Hepatocyte (in vitro differentiated cells): ENCODE measurements around the gene FCHSD2. TPM values are rescaled to one million over a fixed set of nuclear protein-coding genes. Genes with fewer than 3 reads are reported as not detected.
"Not testable (repeated sequence)": the region's sequence is repeated elsewhere in the genome, so short reads cannot be mapped to it uniquely, and the experiment has no call there.

ENCODE experiments used
- DNase-seq: peaks from one replicate; pipeline ENCODE4 v3.0.0-alpha.2; 2016; ENCODE audit warnings: low spot score
- H2AFZ ChIP-seq: fragments of 200-600 bp; sonication (generic); 2 replicates; pipeline ENCODE4 v1.6.0; 2016; ENCODE audit warnings: antibody characterized with exemption, mild to moderate bottlenecking
- H3K27ac ChIP-seq: fragments of 200-600 bp; sonication (generic); 2 replicates; pipeline ENCODE4 v1.5.1; 2016; ENCODE audit warnings: mild to moderate bottlenecking
- H3K27me3 ChIP-seq: fragments of 200-600 bp; sonication (generic); 2 replicates; pipeline ENCODE4 v1.6.1; 2016
- H3K36me3 ChIP-seq: fragments of 200-600 bp; sonication (generic); replicated peaks from 2 replicates; pipeline ENCODE4 v1.5.1; 2016; ENCODE audit warnings: low read depth; ENCODE audit not compliant: insufficient read depth
- H3K4me1 ChIP-seq: fragments of 200-600 bp; sonication (generic); 2 replicates; pipeline ENCODE4 v1.5.1; 2016; ENCODE audit warnings: mild to moderate bottlenecking, moderate library complexity; ENCODE audit not compliant: insufficient read depth
- H3K4me2 ChIP-seq: fragments of 200-600 bp; sonication (generic); 2 replicates; pipeline ENCODE4 v1.6.0; 2016
- H3K4me3 ChIP-seq: fragments of 200-600 bp; sonication (generic); 2 replicates; pipeline ENCODE4 v1.5.1; 2016; ENCODE audit warnings: mild to moderate bottlenecking
- H3K79me2 ChIP-seq: fragments of 200-600 bp; sonication (generic); 2 replicates; pipeline ENCODE4 v1.6.0; 2017; ENCODE audit warnings: mild to moderate bottlenecking
- H3K9me2 ChIP-seq: fragments of 200-600 bp; sonication (generic); replicated peaks from 2 replicates; pipeline ENCODE4 v1.6.0; 2017; ENCODE audit warnings: mild to moderate bottlenecking; ENCODE audit not compliant: insufficient read depth
- H3K9me3 ChIP-seq: fragments of 200-600 bp; sonication (generic); 2 replicates; pipeline ENCODE4 v1.5.1; 2016; ENCODE audit warnings: low read depth, mild to moderate bottlenecking
- H4K20me1 ChIP-seq: fragments of 200-600 bp; sonication (generic); 2 replicates; pipeline ENCODE4 v1.6.0; 2016; ENCODE audit warnings: mild to moderate bottlenecking; ENCODE audit not compliant: insufficient read depth, poor library complexity, severe bottlenecking
- EZH2 ChIP-seq: fragments of 200-600 bp; sonication (generic); IDR thresholded peaks from 2 replicates; pipeline ENCODE4 v1.6.1; 2016; ENCODE audit warnings: antibody characterized with exemption, mild to moderate bottlenecking, borderline replicate concordance
- EZH2phosphoT487 ChIP-seq: fragments of 200-600 bp; sonication (generic); IDR thresholded peaks from one replicate; pipeline ENCODE4 v1.6.1; 2018; ENCODE audit warnings: antibody characterized with exemption, mild to moderate bottlenecking, low read depth, moderate library complexity; ENCODE audit not compliant: unreplicated experiment, severe bottlenecking
- WGBS: methylation state at CpG from one replicate; pipeline ENCODE4 v1.1.6; 2016; ENCODE audit warnings: low lambda C conversion rate; ENCODE audit errors: missing lambda C conversion rate; 5-methylcytosine and 5-hydroxymethylcytosine counted together
- polyA plus RNA-seq: library from polyadenylated mRNA; unstranded; fragments of >200 nt; fragmentation: Nextera tagmentation; extraction: Ambion mirVana; gene quantifications from 2 replicates; pipeline ENCODE4 v1.2.1, GENCODE V29; 2016
- total RNA-seq: library from RNA; depleted of rRNA; stranded (reverse); fragments of >200 nt; gene quantifications from 2 replicates; pipeline ENCODE4 v1.2.3, GENCODE V29; 2014
- TF ChIP-seq, protein P1 (sequence below): fragments of 200-600 bp; sonication (generic); IDR thresholded peaks from 2 replicates; pipeline ENCODE4 v1.5.1; 2016; ENCODE audit warnings: antibody characterized with exemption, mild to moderate bottlenecking; ENCODE audit not compliant: poor library complexity

Gene FCHSD2
- total and polyA plus RNA-seq, 2 experiments from 2014 or later, result 9.1 to 13.1 TPM

DNA sequence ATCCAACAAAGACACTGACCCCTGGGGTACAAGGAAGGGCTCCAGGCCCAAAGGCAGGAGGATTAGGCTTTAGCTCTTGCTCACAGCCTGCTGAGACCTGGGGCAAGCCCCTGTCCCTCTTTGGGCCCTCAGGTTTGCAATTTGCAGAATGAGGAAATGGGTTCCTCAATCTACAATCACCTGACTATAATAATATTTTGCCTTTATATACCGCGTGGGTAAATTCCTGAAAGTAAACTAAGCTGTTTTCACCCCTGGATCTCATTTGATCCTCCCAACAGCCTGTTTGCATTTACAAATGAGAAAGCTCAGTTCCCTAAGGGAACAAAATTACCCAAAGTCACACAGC is 349.1 kb downstream of the FCHSD2 start:
- no peak overlapping the region for H3K4me3 ChIP-seq
- peaks cover 24% of the 10 kb centered on the region for H3K4me1 ChIP-seq
- no peaks in the 10 kb centered on the region for H3K9me3 ChIP-seq
- H2AFZ ChIP-seq, result no peak overlapping the region
- 80% methylated on average over 2 of the region's 2 CpGs for WGBS
- H3K36me3 ChIP-seq, result no peaks in the 10 kb centered on the region
- H3K9me2 ChIP-seq, result no peaks in the 10 kb centered on the region
- H3K4me2 ChIP-seq, result peak overlapping the region; percentile 61
- peaks cover 6% of the 10 kb centered on the region for H3K79me2 ChIP-seq
- H3K27me3 ChIP-seq, result no peaks in the 10 kb centered on the region
- no peak for DNase-seq
- TF ChIP-seq EZH2, result no peak
- no peak for TF ChIP-seq EZH2phosphoT487
- TF ChIP-seq, protein P1, sequence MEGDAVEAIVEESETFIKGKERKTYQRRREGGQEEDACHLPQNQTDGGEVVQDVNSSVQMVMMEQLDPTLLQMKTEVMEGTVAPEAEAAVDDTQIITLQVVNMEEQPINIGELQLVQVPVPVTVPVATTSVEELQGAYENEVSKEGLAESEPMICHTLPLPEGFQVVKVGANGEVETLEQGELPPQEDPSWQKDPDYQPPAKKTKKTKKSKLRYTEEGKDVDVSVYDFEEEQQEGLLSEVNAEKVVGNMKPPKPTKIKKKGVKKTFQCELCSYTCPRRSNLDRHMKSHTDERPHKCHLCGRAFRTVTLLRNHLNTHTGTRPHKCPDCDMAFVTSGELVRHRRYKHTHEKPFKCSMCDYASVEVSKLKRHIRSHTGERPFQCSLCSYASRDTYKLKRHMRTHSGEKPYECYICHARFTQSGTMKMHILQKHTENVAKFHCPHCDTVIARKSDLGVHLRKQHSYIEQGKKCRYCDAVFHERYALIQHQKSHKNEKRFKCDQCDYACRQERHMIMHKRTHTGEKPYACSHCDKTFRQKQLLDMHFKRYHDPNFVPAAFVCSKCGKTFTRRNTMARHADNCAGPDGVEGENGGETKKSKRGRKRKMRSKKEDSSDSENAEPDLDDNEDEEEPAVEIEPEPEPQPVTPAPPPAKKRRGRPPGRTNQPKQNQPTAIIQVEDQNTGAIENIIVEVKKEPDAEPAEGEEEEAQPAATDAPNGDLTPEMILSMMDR, result no peak
- H3K27ac ChIP-seq, result peak overlapping the region; percentile 10
- H4K20me1 ChIP-seq, result no peaks in the 10 kb centered on the region

DNA sequence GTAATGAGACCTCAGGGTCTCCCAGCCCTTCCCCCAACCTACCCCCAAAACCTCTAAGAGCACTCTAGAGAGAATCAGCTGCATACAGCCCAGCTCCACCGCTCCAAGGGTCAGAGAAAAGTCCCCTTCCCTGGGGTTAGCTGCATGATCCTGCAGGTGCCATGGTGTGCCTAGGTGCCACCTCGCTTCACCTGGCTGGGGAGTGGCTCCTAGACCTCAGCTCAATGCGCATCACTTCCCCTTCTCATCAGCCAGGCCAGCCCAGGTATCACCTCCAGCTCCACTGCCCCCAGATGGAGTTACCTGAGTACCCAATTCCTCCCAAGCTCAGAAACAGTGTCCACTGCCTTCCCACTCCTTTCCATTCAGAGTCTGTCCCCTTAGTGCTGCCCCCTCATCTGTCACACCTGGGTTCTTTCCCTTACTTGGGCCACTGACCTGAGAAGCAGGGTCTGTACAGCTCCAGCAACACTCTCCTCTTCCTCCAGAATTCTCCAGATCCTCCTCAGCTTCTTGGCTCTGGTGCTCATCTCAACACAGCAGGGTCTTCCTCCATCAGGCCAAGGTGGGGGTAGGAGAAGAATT is 349.6 kb downstream of the FCHSD2 start:
- no peak overlapping the region for H2AFZ ChIP-seq
- no peaks in the 10 kb centered on the region for H3K36me3 ChIP-seq
- no peaks in the 10 kb centered on the region for H4K20me1 ChIP-seq
- DNase-seq, result no peak
- H3K79me2 ChIP-seq, result peaks cover 6% of the 10 kb centered on the region
- WGBS, result 100% methylated on average over 3 of the region's 3 CpGs
- peak overlapping the region; percentile 61 for H3K4me2 ChIP-seq
- TF ChIP-seq, protein P1, result no peak
- TF ChIP-seq EZH2phosphoT487, result no peak
- no peak for TF ChIP-seq EZH2
- no peaks in the 10 kb centered on the region for H3K9me3 ChIP-seq
- H3K4me3 ChIP-seq, result no peak overlapping the region
- H3K4me1 ChIP-seq, result peaks cover 29% of the 10 kb centered on the region
- no peaks in the 10 kb centered on the region for H3K9me2 ChIP-seq
- H3K27ac ChIP-seq, result peak overlapping the region; percentile 10
- no peaks in the 10 kb centered on the region for H3K27me3 ChIP-seq

DNA sequence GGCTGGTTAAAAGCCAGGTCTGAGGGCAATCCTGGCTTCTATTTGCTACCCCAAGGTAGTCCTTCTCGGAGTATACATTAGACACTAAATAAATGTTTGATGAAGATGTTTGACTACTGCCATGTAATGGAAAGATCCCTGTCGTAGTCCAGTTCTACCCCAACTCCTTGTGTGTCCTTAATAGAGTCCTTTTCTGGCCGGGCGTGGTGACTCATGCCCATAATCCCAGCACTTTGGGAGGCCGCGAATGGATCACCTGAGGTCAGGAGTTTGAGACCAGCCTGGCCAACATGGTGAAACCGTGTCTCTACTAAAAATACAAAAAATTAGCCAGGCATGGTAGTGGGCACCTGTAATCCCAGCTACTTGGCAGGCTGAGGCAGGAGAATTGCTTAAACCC is 350.9 kb downstream of the FCHSD2 start:
- H3K27me3 ChIP-seq, H3K9me2 ChIP-seq, H3K36me3 ChIP-seq, H3K4me3 ChIP-seq, H4K20me1 ChIP-seq, DNase-seq, H3K4me2 ChIP-seq, H3K79me2 ChIP-seq, H2AFZ ChIP-seq, H3K9me3 ChIP-seq, H3K27ac ChIP-seq: not testable (repeated sequence)
- WGBS, result 86% methylated on average over 7 of the region's 7 CpGs
- H3K4me1 ChIP-seq, result peaks cover 40% of the 10 kb centered on the region

DNA sequence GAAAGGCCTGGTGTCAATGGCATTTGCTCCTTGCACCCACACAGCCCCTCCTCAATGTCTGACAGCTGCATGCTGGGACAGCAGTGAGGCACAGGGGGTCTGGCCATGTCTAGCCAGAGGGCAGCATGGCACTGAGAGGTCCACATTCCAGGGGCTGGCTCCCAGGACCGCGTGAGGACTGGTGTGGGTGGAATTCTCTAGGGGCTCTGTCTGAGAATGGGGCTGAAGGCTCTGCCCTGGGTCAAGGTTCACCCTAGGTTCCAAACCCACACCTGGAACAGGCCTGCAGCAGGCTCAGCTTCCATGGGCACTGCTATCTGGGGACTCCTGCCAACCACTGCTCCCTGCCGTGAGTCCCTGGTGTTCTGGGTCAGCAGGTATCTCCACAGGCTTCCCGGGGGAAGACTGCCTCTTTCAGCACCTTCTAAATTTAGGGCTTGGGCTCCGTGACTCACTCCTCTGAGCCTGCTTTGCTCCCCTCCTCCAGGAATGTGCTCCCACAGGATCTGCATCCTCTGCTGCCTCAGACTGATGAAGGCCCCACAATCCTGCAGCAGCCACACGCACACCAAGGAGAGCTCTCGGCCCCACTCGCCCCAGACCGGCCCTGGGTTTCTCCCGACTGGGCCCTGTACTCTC is 352.5 kb downstream of the FCHSD2 start:
- peaks cover 49% of the 10 kb centered on the region for H3K4me1 ChIP-seq
- WGBS, result 67% methylated on average over 8 of the region's 10 CpGs
- H3K27me3 ChIP-seq, result no peaks in the 10 kb centered on the region
- peaks cover 8% of the 10 kb centered on the region for H3K79me2 ChIP-seq
- H3K9me3 ChIP-seq, result no peaks in the 10 kb centered on the region
- no peak for DNase-seq
- peak overlapping the region; percentile 4 for H3K27ac ChIP-seq
- TF ChIP-seq EZH2 (no peak), EZH2phosphoT487 (no peak)
- TF ChIP-seq, protein P1, result no peak
- H3K9me2 ChIP-seq, result no peaks in the 10 kb centered on the region
- no peak overlapping the region for H3K4me3 ChIP-seq
- H3K36me3 ChIP-seq, result no peaks in the 10 kb centered on the region
- H4K20me1 ChIP-seq, result no peaks in the 10 kb centered on the region
- no peak overlapping the region for H3K4me2 ChIP-seq
- H2AFZ ChIP-seq, result no peak overlapping the region
